ENCODE data around the gene FAM219A.

GRCh38 chr9:34413231-34413852, 45.0 kb downstream of the FAM219A start:
- no peak for TF ChIP-seq YY1 (IDR thresholded peaks at IDR 0.05; ENCODE audit: insufficient read depth, insufficient read length)
- no peak for TF ChIP-seq ZNF274 (IDR thresholded peaks at IDR 0.05; ENCODE audit: low read depth, low read length)
- no peak for TF ChIP-seq SUZ12 (IDR thresholded peaks at IDR 0.05; ENCODE audit: extremely low read depth, insufficient read depth, insufficient read length)
